Mucosa of descending colon (tissue), 3 donors: ENCODE results near the gene GRM8. TPM values are rescaled to one million over a fixed set of nuclear protein-coding genes. Genes with fewer than 3 reads are reported as not detected.

Experiments used
- ATAC-seq: fragments of 200-7000 bp; cut with Tn5 transposase; one replicate; pipeline ENCODE4 v1.9.1; 2020; ENCODE audit warnings: mild to moderate bottlenecking, moderate library complexity
- DNase-seq, 3 donors: peaks; one replicate each; pipeline ENCODE4 v3.0.0-alpha.2; 2020
- H3K36me3 ChIP-seq: fragments of 200-600 bp; one replicate; pipeline ENCODE4 v1.8.0; 2021; ENCODE audit warnings: low read depth, mild to moderate bottlenecking
- H3K4me1 ChIP-seq: fragments of 200-600 bp; one replicate; pipeline ENCODE4 v1.8.0; 2021; ENCODE audit warnings: low read depth, mild to moderate bottlenecking
- H3K4me3 ChIP-seq: fragments of 200-600 bp; one replicate; pipeline ENCODE4 v1.8.0; 2021; ENCODE audit warnings: mild to moderate bottlenecking
- H3K9me3 ChIP-seq: fragments of 200-600 bp; one replicate; pipeline ENCODE4 v1.8.0; 2021; ENCODE audit warnings: mild to moderate bottlenecking
- intact Hi-C, 2 donors: fragments of 100-400 bp; cut with DNase I in 1 of 2; cut with micrococcal nuclease in 1 of 2; formaldehyde crosslinking; loops; one replicate each; pipeline versions ENCODE4 v1.11.0 to v1.11.1; 2022; cut with DNase I, micrococcal nuclease
- total RNA-seq, 3 donors: library from RNA; stranded (reverse); fragmentation: NEBNext Ultra II Directional in 2 of 3; extraction: Animal tissue kit (Norgen Biotek cat#: 25700) in 2 of 3; gene quantifications; one replicate each; pipeline versions ENCODE4 v1.2.1 to v1.2.4, GENCODE V29; 2021 to 2023
- TF ChIP-seq, protein P1 (sequence below): fragments of 200-600 bp; IDR thresholded peaks from one replicate; pipeline ENCODE4 v1.8.0; 2022; ENCODE audit warnings: antibody characterized with exemption, mild to moderate bottlenecking
- donor health status: DM: no; HTN: no; CAD: no; lungs with moderate emphysema.
- donor health status: DM: no; HTN: no; CAD: no.
- donor health status: DM: no; HTN: yes; CAD: no.

The GRM8 gene
- total RNA-seq, 3 donors from 2014 or later, result 0.41 to 9.2 (median 4.4) TPM

DNA sequence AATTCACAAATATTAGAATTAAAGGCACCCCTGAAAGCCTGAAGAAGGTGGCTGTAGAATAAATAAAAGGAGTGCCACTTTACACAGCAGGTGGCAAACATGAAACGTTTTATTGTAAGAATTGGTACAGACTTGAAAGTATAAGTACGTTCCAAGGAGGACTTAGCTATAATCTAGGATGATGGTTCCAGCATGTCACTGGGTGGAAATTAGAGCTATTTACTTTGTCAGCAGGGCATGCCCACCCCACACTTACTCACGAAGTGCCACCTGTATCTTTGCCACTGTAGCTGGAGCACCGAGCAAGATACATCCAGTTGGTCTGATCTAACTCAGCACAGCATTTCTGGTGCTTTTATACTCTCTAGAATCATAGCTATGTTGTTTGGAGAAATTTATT, 97.8 kb downstream of the GRM8 start:
- intact Hi-C loops, result no loop called here
- no peak for ATAC-seq
- H3K4me1 ChIP-seq, result no peaks in the 10 kb centered on the region
- H3K9me3 ChIP-seq, result no peaks in the 10 kb centered on the region
- H3K36me3 ChIP-seq, result no peaks in the 10 kb centered on the region
- TF ChIP-seq, protein P1, sequence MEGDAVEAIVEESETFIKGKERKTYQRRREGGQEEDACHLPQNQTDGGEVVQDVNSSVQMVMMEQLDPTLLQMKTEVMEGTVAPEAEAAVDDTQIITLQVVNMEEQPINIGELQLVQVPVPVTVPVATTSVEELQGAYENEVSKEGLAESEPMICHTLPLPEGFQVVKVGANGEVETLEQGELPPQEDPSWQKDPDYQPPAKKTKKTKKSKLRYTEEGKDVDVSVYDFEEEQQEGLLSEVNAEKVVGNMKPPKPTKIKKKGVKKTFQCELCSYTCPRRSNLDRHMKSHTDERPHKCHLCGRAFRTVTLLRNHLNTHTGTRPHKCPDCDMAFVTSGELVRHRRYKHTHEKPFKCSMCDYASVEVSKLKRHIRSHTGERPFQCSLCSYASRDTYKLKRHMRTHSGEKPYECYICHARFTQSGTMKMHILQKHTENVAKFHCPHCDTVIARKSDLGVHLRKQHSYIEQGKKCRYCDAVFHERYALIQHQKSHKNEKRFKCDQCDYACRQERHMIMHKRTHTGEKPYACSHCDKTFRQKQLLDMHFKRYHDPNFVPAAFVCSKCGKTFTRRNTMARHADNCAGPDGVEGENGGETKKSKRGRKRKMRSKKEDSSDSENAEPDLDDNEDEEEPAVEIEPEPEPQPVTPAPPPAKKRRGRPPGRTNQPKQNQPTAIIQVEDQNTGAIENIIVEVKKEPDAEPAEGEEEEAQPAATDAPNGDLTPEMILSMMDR, result no peak
- no peak for DNase-seq
- H3K4me3 ChIP-seq, result no peak overlapping the region

GRCh38 chr7:127154101-127154500, 98.6 kb downstream of the GRM8 start:
- no peaks in the 10 kb centered on the region for H3K4me1 ChIP-seq
- DNase-seq, result no peak
- H3K9me3 ChIP-seq, result no peaks in the 10 kb centered on the region
- H3K36me3 ChIP-seq, result no peaks in the 10 kb centered on the region
- H3K4me3 ChIP-seq, result no peak overlapping the region
- ATAC-seq, result no peak
- intact Hi-C loops, result no loop called here
- TF ChIP-seq, protein P1, result no peak

DNA sequence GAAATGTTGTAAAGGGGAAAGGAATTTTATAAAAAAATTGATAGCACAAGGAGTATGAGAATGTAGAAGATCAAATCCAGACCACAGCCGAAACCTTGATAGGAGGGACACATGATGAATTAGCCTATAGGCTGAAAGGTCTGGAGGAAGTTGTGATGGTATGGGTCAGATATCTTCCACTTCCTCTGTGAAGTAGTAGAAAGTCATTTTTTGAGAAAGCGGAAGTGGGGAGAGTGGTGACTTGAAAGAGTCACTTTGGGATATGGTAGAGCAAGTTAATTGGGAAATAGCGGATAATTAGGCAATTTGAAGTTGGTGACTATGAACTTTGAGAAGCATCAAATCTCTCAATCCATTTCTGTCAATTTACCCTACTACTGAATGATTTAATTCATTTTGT, 99.4 kb downstream of the GRM8 start:
- H3K4me3 ChIP-seq, result no peak overlapping the region
- TF ChIP-seq, protein P1, result no peak
- H3K9me3 ChIP-seq, result no peaks in the 10 kb centered on the region
- no peaks in the 10 kb centered on the region for H3K36me3 ChIP-seq
- H3K4me1 ChIP-seq, result no peaks in the 10 kb centered on the region
- intact Hi-C loops, result no loop called here
- no peak for DNase-seq
- no peak for ATAC-seq

DNA sequence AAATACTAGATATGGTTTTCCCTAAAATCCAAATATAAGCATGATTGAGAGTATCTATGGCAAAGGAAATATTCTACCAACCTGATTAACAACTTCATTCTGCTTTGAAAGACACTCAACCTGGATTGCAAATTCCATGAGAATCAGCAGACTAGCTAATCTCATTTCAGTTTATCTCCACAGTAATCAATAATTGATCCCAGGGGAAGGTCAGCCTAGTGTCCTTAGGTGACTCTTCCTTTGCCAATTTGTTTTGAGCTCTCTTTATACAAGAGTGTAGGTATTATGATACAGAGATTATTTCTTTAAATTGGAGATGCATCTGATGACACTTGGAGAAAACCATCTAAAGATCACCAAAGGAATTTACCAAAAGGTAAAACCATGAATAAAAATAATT, 100.3 kb downstream of the GRM8 start:
- TF ChIP-seq, protein P1, result no peak
- ATAC-seq (no peak), DNase-seq (no peak)
- Histone ChIP-seq H3K4me1 (no peaks in the 10 kb centered on the region), H3K9me3 (no peaks in the 10 kb centered on the region), H3K36me3 (no peaks in the 10 kb centered on the region), H3K4me3 (no peak overlapping the region)
- intact Hi-C loops, result no loop called here

- Histone ChIP-seq H3K4me3 (no peak overlapping the region), H3K4me1 (no peaks in the 10 kb centered on the region), H3K9me3 (no peaks in the 10 kb centered on the region), H3K36me3 (no peaks in the 10 kb centered on the region)
- intact Hi-C loops, result no loop called here
- no peak for DNase-seq
- TF ChIP-seq, protein P1, result no peak
- no peak for ATAC-seq
Measured at GRCh38 chr7:127151379-127151778, 101.4 kb downstream of the GRM8 start.

GRCh38 chr7:127150543-127150942, 102.2 kb downstream of the GRM8 start:
- no peak for DNase-seq
- ATAC-seq, result no peak
- intact Hi-C loops, result no loop called here
- Histone ChIP-seq H3K4me3 (no peak overlapping the region), H3K36me3 (no peaks in the 10 kb centered on the region), H3K4me1 (no peaks in the 10 kb centered on the region), H3K9me3 (no peaks in the 10 kb centered on the region)
- TF ChIP-seq, protein P1, result no peak
